ENCODE data around the gene KRTAP5-3.

- TF ChIP-seq TP53 (CRISPR knock-in tag; IDR thresholded peaks at IDR 0.05) (no peak), CEBPB (IDR thresholded peaks at IDR 0.05) (no peak)
Measured at GRCh38 chr11:1572197-1573076, 35.8 kb downstream of the KRTAP5-3 start, which contains the start of gene DUSP8.

Measured in A549 (cell line).